Measurements from ENCODE around the gene HOMER1. TPM values are rescaled to one million over a fixed set of nuclear protein-coding genes. Genes with fewer than 3 reads are reported as not detected.
"Not testable (repeated sequence)": the region's sequence is repeated elsewhere in the genome, so short reads cannot be mapped to it uniquely, and the experiment has no call there.

The HOMER1 gene
- total RNA-seq, 4 donors from 2014 or later, result 26.1 to 42.9 (median 37.9) TPM

- H3K36me3 ChIP-seq, result peaks cover 0 to 10% of the 10 kb centered on the region in 2 donors
- H3K9me3 ChIP-seq, result no peaks in the 10 kb centered on the region
- no peaks in the 10 kb centered on the region for H3K27me3 ChIP-seq
- H3K4me1 ChIP-seq, result peaks cover 3 to 5% of the 10 kb centered on the region in 2 donors
- WGBS, 2 donors, result 72 to 78% methylated on average over 3 of the region's 3 CpGs
- DNase-seq, result no peak
- TF ChIP-seq POLR2A (IDR thresholded peaks at IDR 0.05) (no peak), CTCF (IDR thresholded peaks at IDR 0.05) (no peak)
- no peak overlapping the region for H3K27ac ChIP-seq
- intact Hi-C loops (cut with DNase I), result no loop called here
- no peak overlapping the region for H3K4me3 ChIP-seq (replicated peaks in 1 of 3)
Measured at GRCh38 chr5:79395296-79395695, 118.6 kb downstream of the HOMER1 start.

DNA sequence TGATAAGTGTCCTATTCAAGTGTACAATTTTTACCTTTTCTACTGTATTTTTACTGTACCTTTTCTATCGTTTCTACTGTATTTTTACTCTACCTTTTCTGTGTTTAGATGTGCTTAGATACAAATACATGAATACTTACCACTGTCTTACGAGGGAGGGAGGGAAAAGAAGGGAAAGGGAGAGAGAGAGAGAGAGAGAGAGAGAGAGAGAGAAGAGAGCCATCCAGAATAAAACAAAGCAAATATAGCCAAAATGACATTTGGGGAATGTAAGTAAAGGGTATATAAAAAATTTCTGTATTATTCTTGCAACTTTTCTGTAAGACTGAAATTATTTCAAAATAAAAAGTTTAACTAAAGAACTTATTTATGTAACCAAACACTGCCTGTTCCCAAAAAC is 121.2 kb downstream of the HOMER1 start:
- no peaks in the 10 kb centered on the region for H3K4me1 ChIP-seq
- no peak overlapping the region for H3K27ac ChIP-seq
- H3K27me3 ChIP-seq, result no peaks in the 10 kb centered on the region
- TF ChIP-seq POLR2A (IDR thresholded peaks at IDR 0.05) (no peak), CTCF (IDR thresholded peaks at IDR 0.05) (no peak)
- peaks cover 0 to 10% of the 10 kb centered on the region in 2 donors for H3K36me3 ChIP-seq
- DNase-seq, result no peak
- H3K4me3 ChIP-seq (replicated peaks in 1 of 3), result no peak overlapping the region
- WGBS, 2 donors, result 93 to 96% methylated on average over 2 of the region's 2 CpGs
- intact Hi-C loops (cut with DNase I), result no loop called here
- no peaks in the 10 kb centered on the region for H3K9me3 ChIP-seq

DNA sequence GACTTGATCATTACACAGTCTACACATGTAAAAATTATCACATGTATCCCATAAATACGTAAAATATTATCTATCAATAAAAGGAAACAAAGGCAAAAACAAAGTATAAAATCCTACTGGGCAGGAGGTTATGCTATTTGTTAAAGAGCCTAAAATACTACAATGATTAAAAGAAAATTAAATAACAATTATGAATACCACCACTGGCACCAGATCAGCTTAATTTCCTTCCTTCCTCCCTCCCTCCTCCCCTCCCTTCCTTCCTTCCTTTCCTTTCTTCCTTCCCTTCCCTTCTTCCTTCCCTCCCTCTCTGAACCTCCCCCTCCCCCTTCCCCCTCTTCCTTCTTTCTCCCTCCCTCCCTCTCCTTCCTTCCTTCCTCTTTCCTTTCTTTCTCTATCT is 127.3 kb downstream of the HOMER1 start:
- Histone ChIP-seq H3K27me3 (no peaks in the 10 kb centered on the region), H3K27ac (no peak overlapping the region), H3K9me3 (no peaks in the 10 kb centered on the region), H3K4me1 (no peaks in the 10 kb centered on the region), H3K36me3 (no peaks in the 10 kb centered on the region), H3K4me3 (replicated peaks in 1 of 3) (no peak overlapping the region)
- TF ChIP-seq CTCF (IDR thresholded peaks at IDR 0.05) (no peak), POLR2A (IDR thresholded peaks at IDR 0.05) (no peak)
- no peak for DNase-seq
- WGBS, 2 donors, result 95% methylated on average over 1 of the region's 1 CpG
- intact Hi-C loops (cut with DNase I), result no loop called here

DNA sequence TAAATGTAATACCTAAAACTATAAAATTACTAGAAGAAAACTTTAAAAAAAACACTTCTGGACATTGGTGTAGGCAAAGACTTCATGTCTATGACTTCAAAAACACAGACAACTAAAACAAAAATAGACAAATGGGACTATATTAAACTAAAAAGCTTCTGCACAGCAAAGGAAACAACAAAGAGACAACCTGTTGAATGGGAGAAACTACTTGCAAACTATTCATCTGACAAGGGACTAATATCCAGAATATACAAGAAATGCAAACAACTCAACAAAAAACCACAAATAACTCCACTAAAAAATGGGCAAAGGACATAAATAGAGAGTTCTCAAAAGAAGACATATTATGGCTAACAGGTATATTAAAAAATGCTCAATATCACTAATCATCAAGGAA is 128.8 kb downstream of the HOMER1 start:
- H3K4me1 ChIP-seq; H3K27me3 ChIP-seq; DNase-seq; H3K9me3 ChIP-seq; H3K36me3 ChIP-seq; H3K4me3 ChIP-seq (replicated peaks in 1 of 3); H3K27ac ChIP-seq; intact Hi-C loops (cut with DNase I): not testable (repeated sequence)

DNA sequence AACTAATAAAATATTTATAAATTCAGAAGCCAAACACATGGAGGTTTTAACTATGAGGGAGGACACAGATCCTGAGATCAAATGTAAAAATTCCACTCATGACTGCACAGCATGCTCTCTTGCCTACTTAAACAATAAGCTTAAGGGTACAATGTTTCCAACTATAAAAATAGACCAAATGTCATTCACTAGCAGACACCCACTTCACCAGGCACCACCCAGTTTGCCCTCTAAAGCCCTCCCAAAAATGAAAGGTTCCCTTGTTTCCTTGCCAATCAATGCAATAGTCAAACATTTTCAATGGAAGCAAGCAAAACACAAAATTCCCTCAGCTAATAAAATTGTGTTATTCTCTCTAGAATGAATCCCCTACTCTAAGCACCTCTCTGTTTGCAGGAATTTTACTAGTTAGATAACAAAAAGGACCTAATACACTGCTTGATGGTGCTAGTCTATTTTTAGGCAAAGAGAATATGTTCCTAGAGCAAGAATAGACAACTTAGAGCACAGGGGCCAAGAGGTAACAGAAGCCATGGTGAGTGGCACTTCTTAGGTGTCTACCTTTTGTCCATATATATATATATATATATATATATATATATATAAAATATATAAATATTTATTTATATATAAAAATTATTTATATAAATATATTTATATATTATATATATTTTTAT is 135.3 kb downstream of the HOMER1 start:
- Histone ChIP-seq H3K4me1 (peaks cover 5 to 6% of the 10 kb centered on the region in 2 donors), H3K36me3 (no peaks in the 10 kb centered on the region), H3K9me3 (no peaks in the 10 kb centered on the region), H3K4me3 (replicated peaks in 1 of 3) (no peak overlapping the region), H3K27ac (no peak overlapping the region), H3K27me3 (no peaks in the 10 kb centered on the region)
- TF ChIP-seq CTCF (IDR thresholded peaks at IDR 0.05), result no peak
- no peak for TF ChIP-seq POLR2A (IDR thresholded peaks at IDR 0.05)
- intact Hi-C loops (cut with DNase I), result no loop called here
- no peak for DNase-seq

- TF ChIP-seq POLR2A (IDR thresholded peaks at IDR 0.05), result no peak
- TF ChIP-seq CTCF (IDR thresholded peaks at IDR 0.05), result no peak
- no peak for DNase-seq
- H3K36me3 ChIP-seq, result no peaks in the 10 kb centered on the region
- no peak overlapping the region for H3K27ac ChIP-seq
- H3K9me3 ChIP-seq, result no peaks in the 10 kb centered on the region
- H3K4me1 ChIP-seq, result no peaks in the 10 kb centered on the region
- no peaks in the 10 kb centered on the region for H3K27me3 ChIP-seq
- WGBS, 2 donors, result 39% methylated on average over 1 of the region's 1 CpG
- intact Hi-C loops (cut with DNase I), result no loop called here
- H3K4me3 ChIP-seq (replicated peaks in 1 of 3), result no peak overlapping the region
Measured at GRCh38 chr5:79357398-79357797, 156.5 kb downstream of the HOMER1 start.
